GM19452 (cell line): ENCODE results near the gene RBBP9.
"Not testable (repeated sequence)": the region's sequence is repeated elsewhere in the genome, so short reads cannot be mapped to it uniquely, and the experiment has no call there.

ENCODE experiments used
- ATAC-seq: cut with Tn5 transposase; IDR thresholded peaks from one replicate; pipeline ENCODE4 v1.9.1; 2021; ENCODE audit not compliant: unreplicated experiment

The RBBP9 gene

DNA sequence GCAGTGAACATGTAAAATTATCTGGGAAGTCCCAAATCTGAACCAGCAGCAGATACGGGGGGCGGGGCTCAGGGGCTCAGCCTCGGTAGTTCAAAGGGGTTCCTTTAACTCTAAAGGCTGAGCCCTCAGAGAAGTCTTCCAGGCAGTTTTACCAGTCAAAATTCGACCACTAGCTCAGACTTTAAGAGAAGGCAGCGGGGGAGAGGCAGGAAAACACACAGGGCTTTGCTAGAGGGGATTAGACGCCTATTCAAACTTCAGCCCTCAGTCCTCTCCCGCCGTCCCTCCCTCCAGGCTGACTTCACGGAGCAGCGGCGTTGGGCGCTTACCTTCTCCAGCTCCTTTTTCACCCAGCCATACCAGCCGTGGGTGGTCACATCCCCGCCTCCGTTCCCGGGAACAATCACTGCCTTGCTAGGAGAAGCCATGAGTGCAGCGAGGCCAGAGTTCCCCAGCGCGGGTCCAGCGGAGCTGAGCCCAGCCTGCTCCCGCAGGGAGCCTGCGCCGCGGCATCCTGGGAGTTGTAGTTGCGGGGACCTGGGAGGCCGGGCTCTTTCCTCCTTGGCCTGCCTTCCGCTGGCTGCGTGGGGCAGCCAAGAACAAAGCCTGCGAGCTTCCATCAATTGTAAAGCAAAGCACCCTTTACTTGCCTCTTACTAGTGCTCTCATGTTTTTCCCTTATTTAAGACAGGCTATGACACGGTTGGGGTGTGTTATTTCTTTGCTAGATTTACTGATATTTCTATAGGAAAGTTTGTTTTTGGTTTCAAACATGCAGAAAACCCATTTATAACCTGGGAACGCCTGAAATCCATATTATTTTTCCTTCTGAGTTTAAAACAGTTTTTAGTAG is at the start of gene RBBP9:
Gene RBBP9, minus strand, starts transcription at position 486 of the 853 bp plus-strand sequence. Its CDS starts 58 bp downstream, at position 428.
- ATAC-seq = peak; percentile 96

DNA sequence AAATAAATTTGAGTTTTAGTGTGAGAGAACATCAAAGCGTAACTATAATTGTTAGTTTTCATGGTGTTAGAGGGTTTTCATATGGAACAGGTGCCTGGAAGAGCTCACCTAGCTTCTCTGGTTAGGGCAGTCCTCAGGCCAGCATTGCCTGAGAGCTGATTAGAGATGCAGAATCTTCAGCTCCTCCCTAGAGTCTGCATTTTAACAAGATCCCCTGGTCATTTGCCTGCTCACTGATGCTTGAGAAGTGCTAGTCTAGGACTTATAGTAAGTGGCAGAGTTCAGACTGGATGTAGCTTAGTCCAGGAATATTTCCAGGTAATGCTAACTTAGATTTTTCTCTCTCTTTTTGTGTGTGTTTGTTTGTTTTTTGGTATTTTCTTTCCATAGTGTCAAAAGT is 48.5 kb upstream of the RBBP9 start:
- no peak for ATAC-seq

DNA sequence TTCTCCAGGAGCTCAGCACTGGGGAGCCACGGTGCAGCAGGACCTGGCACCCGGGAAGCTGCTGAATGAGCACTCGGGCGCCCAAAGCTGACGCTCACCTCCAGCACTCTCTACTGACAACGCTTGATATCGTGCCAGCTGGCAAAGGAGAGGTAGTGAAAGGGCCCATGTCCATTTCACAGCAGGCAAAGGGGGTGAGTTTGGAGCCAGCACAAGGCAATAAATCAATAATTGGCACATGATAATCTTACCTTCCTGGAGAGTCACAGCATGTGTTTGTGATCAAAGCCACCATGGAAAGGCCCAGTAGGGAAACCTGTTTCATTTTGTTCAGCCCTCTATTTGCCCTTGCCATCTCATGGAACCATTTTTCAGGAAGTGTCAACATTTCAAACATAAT is 46.9 kb upstream of the RBBP9 start:
- no peak for ATAC-seq

- ATAC-seq = no peak
Observed at GRCh38 chr20:18543216-18543615, 46.2 kb upstream of the RBBP9 start.

DNA sequence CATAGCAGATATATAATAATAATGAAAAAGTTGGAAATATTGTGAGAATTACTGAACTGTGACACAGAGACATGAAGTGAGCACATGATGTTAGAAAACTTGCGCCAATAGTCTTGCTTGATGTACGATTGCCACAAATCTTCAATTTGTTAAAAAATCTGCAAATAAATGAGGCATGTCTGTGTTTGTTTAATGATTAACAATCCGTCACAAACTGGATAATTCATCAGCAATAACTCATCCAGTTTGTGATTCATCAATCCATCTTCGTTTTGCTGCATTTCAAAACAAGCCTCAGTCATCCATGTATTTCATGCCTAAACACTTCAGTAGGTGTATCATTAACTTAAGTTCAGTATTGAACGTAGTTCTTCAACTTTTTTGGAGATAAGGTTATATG is 44.7 kb upstream of the RBBP9 start:
- ATAC-seq = no peak

GRCh38 chr20:18537651-18538050 is 40.6 kb upstream of the RBBP9 start:
- no peak for ATAC-seq

GRCh38 chr20:18533978-18534644 is 37.1 kb upstream of the RBBP9 start:
- ATAC-seq = no peak

DNA sequence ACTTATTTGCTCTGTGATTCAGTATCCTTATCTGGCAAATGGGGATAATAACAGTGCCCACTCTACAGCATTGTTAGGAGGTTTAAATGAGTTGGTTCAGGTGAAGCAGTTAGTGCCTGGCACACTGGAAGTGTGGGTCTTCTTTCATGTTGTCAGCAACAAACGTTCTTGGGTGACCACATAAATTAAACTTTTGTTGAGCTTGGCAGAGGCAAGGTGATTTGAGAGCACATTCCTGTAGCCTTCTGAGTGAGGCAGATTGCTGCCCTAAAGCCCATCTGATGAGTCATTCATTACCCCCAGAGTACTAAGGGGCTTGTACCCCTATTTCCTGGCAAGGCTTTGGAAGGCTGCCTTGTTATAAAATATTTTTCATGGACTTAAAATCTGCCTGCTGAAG is 36.5 kb upstream of the RBBP9 start:
- no peak for ATAC-seq

DNA sequence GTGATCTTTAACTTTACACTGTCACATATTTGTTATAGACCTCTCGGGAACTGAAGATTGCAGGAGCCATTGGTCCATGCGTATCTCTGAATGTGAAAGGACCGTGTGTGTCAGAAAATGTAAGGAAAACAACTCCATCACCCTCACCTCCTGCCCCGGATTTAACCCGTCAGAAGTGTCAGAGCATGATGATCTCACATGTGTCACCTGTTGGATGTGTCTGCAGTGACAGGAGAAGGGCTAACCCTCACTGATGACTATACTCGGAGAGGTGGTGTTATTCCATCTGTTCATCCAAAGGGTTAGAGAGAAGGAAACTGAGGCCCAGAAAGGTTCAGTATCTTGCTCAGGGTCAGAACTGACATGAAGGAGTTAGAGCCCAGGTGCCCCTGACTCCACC is 35.6 kb upstream of the RBBP9 start:
- ATAC-seq = no peak

DNA sequence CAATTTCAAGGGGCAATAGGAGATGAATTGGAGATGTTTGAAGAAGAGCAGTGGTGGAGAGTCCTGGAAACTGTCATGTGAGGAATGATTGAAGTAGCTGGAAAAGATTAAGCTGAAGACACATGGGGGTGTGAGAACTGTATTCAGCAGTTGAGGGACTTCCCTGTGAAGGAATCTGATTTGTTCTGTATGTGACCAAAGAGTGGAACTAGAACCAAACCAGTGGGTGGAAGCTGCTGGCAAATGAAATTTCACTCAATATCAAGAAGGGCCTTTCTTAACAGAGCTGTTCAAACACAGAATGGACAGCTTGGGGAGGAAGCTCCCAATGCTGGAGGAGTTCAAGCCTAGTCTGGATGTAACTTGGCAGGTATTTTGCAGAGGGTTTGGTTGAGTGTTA is 32.0 kb upstream of the RBBP9 start:
- ATAC-seq = no peak

- ATAC-seq = no peak
Observed at GRCh38 chr20:18527836-18528235, 30.8 kb upstream of the RBBP9 start.

DNA sequence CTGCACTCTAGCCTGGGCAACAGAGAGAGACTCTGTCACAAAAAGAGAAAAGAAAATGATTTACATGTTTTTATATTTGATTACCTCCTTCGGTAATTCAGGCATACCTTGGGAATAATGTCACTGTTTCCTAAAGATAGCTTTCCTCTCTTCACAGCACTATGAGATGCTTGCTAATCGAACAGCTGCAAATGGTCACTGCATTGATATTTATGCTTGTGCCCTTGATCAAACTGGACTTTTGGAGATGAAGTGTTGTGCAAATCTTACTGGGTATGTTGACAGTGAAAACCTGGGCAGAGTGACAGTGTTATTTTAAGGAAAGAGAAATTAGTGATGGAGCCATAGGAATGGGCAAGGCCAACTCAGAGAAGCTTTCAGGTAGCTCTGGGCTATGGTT is 30.3 kb upstream of the RBBP9 start:
- ATAC-seq = no peak

DNA sequence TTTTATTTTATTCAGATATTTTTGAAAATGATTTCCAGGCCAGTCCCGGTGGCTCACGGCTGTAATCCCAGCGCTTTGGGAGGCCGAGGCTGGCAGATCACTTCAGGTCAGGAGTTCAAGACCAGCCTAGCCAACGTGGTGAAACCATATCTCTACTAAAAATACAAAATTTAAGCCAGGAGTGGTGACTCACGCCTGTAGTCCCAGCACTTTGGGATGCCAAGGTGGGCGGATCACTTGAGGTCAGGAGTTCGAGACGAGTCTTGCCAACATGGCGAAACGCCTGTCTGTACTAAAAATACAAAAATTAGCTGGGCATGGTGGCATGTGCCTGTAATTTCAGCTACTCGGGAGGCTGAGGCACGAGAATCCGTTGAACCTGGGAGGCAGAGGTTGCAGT is 29.7 kb upstream of the RBBP9 start:
- ATAC-seq = not testable (repeated sequence)

DNA sequence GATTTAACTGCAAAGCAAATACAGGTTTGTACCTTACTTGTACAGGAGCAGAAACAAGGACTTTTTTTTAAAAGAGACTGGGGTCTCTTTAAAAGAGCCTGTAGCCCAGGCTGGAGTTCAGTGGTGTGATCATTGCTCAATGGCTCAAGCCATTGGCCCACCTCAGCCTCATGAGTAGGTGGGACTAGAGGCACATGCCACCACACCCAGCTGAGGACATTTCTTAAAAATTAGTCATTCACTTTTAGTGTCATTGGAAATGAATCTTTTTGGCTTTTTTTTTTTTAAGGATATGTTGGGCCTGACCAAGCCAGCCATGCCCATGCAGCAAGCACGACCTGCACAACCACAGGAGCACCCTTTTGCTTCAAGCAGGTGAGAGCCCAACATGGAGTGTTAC is 27.6 kb upstream of the RBBP9 start:
- ATAC-seq = no peak

- no peak for ATAC-seq
Observed at GRCh38 chr20:18523066-18523465, 26.0 kb upstream of the RBBP9 start.

GRCh38 chr20:18522066-18522465 is 25.0 kb upstream of the RBBP9 start:
- not testable (repeated sequence) for ATAC-seq

GRCh38 chr20:18515973-18516372 is 18.9 kb upstream of the RBBP9 start:
- no peak for ATAC-seq

GRCh38 chr20:18514127-18514526 is 17.1 kb upstream of the RBBP9 start:
- no peak for ATAC-seq

GRCh38 chr20:18513208-18513607 is 16.2 kb upstream of the RBBP9 start:
- ATAC-seq = no peak

DNA sequence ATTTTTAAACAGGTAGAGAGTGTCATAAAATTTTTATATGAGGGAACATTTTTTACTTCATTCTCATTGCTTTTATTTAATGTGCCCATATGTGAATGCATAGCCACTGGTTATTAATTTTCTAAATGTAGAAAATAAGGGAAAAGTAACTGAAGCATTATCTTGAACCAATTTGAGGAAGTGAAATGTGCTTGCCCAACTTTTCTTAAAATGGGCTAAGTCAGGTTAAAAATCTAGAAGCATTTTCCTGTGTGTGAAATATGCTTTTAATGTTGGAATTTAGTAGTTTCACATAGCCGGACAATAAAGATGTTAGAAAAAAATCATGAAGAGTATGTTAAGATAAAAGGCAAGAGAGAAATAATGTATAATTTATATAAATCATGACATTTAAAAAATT is 14.5 kb upstream of the RBBP9 start:
- ATAC-seq = no peak

GRCh38 chr20:18507218-18508191 is 10.5 kb upstream of the RBBP9 start, which contains the start of gene SEC23B:
Gene SEC23B (plus strand): TSS chr20:18507940. CDS start chr20:18510836, 2,896 bp downstream.
- ATAC-seq = peak; percentile 97
